ENCODE data around the gene MDC1. TPM values are rescaled to one million over a fixed set of nuclear protein-coding genes. Genes with fewer than 3 reads are reported as not detected.

MDC1 gene
- polyA plus RNA-seq, 1 donor from 2014 or later, result 8.1 TPM

DNA sequence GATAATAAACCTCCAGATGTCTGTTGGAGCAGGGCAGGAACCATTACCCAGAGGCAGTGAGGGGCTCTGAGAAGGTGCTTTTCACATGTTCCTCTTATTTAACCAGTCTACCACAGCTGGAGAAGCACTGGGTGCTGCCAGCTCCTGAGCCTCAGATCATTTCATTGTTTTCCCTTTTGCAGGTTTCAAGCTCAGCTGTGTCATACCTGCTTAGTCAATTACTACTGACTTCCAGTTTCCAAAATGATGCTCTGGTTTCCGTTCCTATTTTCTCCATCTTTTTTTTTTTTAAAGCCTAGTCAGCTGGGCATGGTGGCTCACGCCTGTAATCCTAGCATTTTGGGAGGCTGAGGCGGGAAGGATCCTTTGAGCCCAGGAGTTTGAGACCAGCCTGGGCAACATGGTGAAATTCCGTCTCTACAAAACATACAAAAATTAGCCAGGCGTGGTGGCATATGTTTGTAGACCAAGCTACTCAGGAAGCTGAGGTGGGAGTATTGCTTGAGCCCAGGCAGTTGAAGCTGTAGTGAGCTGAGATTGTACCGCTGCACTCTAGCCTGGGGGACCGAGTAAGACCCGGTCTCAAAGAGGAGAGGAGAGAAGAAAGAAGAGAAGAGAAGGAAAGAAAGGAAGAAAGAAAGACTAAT, 18.7 kb upstream of the MDC1 start:
- H3K4me2 ChIP-seq (ENCODE audit: low read length), result no peak overlapping the region
- no peaks in the 10 kb centered on the region for H3K36me3 ChIP-seq (ENCODE audit: insufficient read depth, low read length)
- no peaks in the 10 kb centered on the region for H3F3A ChIP-seq (ENCODE audit: insufficient read depth, low read length, poor library complexity, severe bottlenecking)
- H4K20me1 ChIP-seq (ENCODE audit: insufficient read depth), result no peaks in the 10 kb centered on the region
- H3K9me3 ChIP-seq (ENCODE audit: low read length), result no peaks in the 10 kb centered on the region
- peaks cover 6% of the 10 kb centered on the region for H3K79me2 ChIP-seq (replicated peaks; ENCODE audit: insufficient read depth, low read length)
- no peak overlapping the region for H3K27ac ChIP-seq (ENCODE audit: low read length)
- H3K4me3 ChIP-seq (ENCODE audit: low read length), result no peak overlapping the region
- TF ChIP-seq CTCF (IDR thresholded peaks at IDR 0.05; ENCODE audit: poor library complexity, severe bottlenecking) (no peak), RAD21 (conservative IDR thresholded peaks at IDR 0.05) (no peak), MXI1 (conservative IDR thresholded peaks at IDR 0.05; ENCODE audit: poor library complexity, severe bottlenecking) (no peak)
- no peak overlapping the region for H3K9ac ChIP-seq (ENCODE audit: low read length)
- H3K9me2 ChIP-seq (ENCODE audit: insufficient read depth, low read length), result no peaks in the 10 kb centered on the region
- no peaks in the 10 kb centered on the region for H3K27me3 ChIP-seq (ENCODE audit: insufficient read depth, low read depth, low read length)
- no peak overlapping the region for H2AFZ ChIP-seq (ENCODE audit: low read depth, low read length)

GRCh38 chr6:30732237-30732943, 15.3 kb upstream of the MDC1 start:
- no peaks in the 10 kb centered on the region for H3K9me2 ChIP-seq (ENCODE audit: insufficient read depth, low read length)
- no peak overlapping the region for H3K4me3 ChIP-seq (ENCODE audit: low read length)
- H4K20me1 ChIP-seq (ENCODE audit: insufficient read depth), result no peaks in the 10 kb centered on the region
- no peaks in the 10 kb centered on the region for H3K36me3 ChIP-seq (ENCODE audit: insufficient read depth, low read length)
- TF ChIP-seq EZH2 (IDR thresholded peaks at IDR 0.05; ENCODE audit: borderline replicate concordance, insufficient read depth, low read length, poor library complexity, severe bottlenecking), result no peak
- TF ChIP-seq CTCF (IDR thresholded peaks at IDR 0.05; ENCODE audit: poor library complexity, severe bottlenecking), result no peak
- no peak for TF ChIP-seq MXI1 (conservative IDR thresholded peaks at IDR 0.05; ENCODE audit: poor library complexity, severe bottlenecking)
- H3K9me3 ChIP-seq (ENCODE audit: low read length), result no peaks in the 10 kb centered on the region
- no peak overlapping the region for H3K9ac ChIP-seq (ENCODE audit: low read length)
- H3K79me2 ChIP-seq (replicated peaks; ENCODE audit: insufficient read depth, low read length), result no peaks in the 10 kb centered on the region
- H3F3A ChIP-seq (ENCODE audit: insufficient read depth, low read length, poor library complexity, severe bottlenecking), result no peaks in the 10 kb centered on the region
- no peak overlapping the region for H2AFZ ChIP-seq (ENCODE audit: low read depth, low read length)
- no peak overlapping the region for H3K27ac ChIP-seq (ENCODE audit: low read length)
- H3K27me3 ChIP-seq (ENCODE audit: insufficient read depth, low read depth, low read length), result no peaks in the 10 kb centered on the region
- H3K4me2 ChIP-seq (ENCODE audit: low read length), result no peak overlapping the region

DNA sequence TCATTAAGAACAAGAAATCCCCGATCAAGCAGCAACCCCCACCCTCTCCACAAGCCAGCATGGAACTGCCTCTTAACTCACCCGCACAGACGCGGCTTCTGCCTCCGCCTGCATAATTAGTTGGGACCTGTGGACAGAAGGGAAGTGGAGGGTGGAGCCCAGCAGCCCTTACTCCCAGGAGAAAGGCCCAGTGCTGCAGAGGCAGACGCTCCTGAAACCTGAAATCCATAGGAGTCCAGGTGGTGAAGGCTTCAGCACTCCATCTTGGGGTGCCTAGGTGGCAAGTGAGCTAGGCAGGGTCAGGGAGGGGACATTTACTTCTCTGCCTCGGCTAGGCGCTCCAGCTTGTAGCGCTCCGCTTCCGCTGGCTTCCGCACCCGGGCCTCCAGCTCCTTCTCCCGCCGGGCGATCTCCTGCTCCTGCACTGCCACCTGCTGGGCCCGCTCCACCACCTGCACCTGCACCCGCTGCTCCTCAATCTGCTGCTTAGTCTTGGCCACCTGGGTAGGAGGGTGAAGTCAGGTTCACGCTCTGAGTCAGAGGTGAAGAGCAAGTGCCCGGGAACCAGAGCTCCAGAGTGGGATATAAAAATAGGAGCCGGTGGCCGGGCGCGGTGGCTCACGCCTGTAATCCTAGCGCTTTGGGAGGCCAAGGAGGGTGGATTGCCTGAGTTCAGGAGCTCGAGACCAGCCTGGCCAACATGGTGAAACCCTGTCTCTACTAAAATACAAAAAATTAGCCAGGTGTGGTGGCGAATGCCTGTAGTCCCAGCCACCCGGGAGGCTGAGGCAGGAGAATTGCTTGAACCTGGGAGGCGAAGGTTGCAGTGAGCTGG, 13.7 kb upstream of the MDC1 start:
- no peaks in the 10 kb centered on the region for H3K36me3 ChIP-seq (ENCODE audit: insufficient read depth, low read length)
- no peak overlapping the region for H3K27ac ChIP-seq (ENCODE audit: low read length)
- H4K20me1 ChIP-seq (ENCODE audit: insufficient read depth), result peaks cover 3% of the 10 kb centered on the region
- no peaks in the 10 kb centered on the region for H3K9me3 ChIP-seq (ENCODE audit: low read length)
- H3K4me2 ChIP-seq (ENCODE audit: low read length), result no peak overlapping the region
- H3F3A ChIP-seq (ENCODE audit: insufficient read depth, low read length, poor library complexity, severe bottlenecking), result no peaks in the 10 kb centered on the region
- H3K79me2 ChIP-seq (replicated peaks; ENCODE audit: insufficient read depth, low read length), result peaks cover 10% of the 10 kb centered on the region
- H3K4me3 ChIP-seq (ENCODE audit: low read length), result no peak overlapping the region
- H2AFZ ChIP-seq (ENCODE audit: low read depth, low read length), result no peak overlapping the region
- H3K9ac ChIP-seq (ENCODE audit: low read length), result no peak overlapping the region
- TF ChIP-seq CTCF (IDR thresholded peaks at IDR 0.05; ENCODE audit: poor library complexity, severe bottlenecking) (peak; percentile 54), RAD21 (conservative IDR thresholded peaks at IDR 0.05) (peak; percentile 45), SMC3 (conservative IDR thresholded peaks at IDR 0.05; ENCODE audit: poor library complexity) (no peak)
- no peaks in the 10 kb centered on the region for H3K27me3 ChIP-seq (ENCODE audit: insufficient read depth, low read depth, low read length)
- no peaks in the 10 kb centered on the region for H3K9me2 ChIP-seq (ENCODE audit: insufficient read depth, low read length)

All from neural cell (in vitro differentiated cells).